GM23248 (cell line): ENCODE measurements around the gene BCL11B. TPM values are rescaled to one million over a fixed set of nuclear protein-coding genes. Genes with fewer than 3 reads are reported as not detected.

Experiments used
- DNase-seq: peaks from one replicate; pipeline ENCODE4 v3.0.0-alpha.2; 2015
- H2AFZ ChIP-seq: fragments of 200-600 bp; sonication (generic); 2 replicates; pipeline ENCODE4 v1.6.1; 2016; ENCODE audit warnings: antibody characterized with exemption
- H3F3A ChIP-seq: fragments of 200-600 bp; sonication (generic); 2 replicates; pipeline ENCODE4 v1.6.1; 2016; ENCODE audit warnings: mild to moderate bottlenecking, antibody characterized with exemption, mixed run types; ENCODE audit not compliant: insufficient read depth
- H3K27ac ChIP-seq: fragments of 200-600 bp; sonication (generic); 2 replicates; pipeline ENCODE4 v1.5.1; 2016; ENCODE audit warnings: mild to moderate bottlenecking
- H3K27me3 ChIP-seq: fragments of 200-600 bp; sonication (generic); replicated peaks from 2 replicates; pipeline ENCODE4 v1.6.1; 2016; ENCODE audit warnings: mild to moderate bottlenecking; ENCODE audit not compliant: insufficient read depth
- H3K36me3 ChIP-seq: fragments of 200-600 bp; sonication (generic); 2 replicates; pipeline ENCODE4 v1.6.1; 2016; ENCODE audit warnings: low read depth, mild to moderate bottlenecking
- H3K4me1 ChIP-seq: fragments of 200-600 bp; sonication (generic); 2 replicates; pipeline ENCODE4 v1.6.1; 2016; ENCODE audit warnings: mild to moderate bottlenecking; ENCODE audit not compliant: insufficient read depth
- H3K4me2 ChIP-seq: fragments of 200-600 bp; sonication (generic); one replicate; pipeline ENCODE4 v1.6.1; 2016; ENCODE audit warnings: mild to moderate bottlenecking; ENCODE audit not compliant: unreplicated experiment
- H3K4me3 ChIP-seq: fragments of 200-600 bp; sonication (generic); 2 replicates; pipeline ENCODE4 v1.5.1; 2016; ENCODE audit warnings: mild to moderate bottlenecking
- H3K79me2 ChIP-seq: fragments of 200-600 bp; sonication (generic); 2 replicates; pipeline ENCODE4 v1.6.1; 2016; ENCODE audit warnings: mild to moderate bottlenecking; ENCODE audit not compliant: insufficient read depth
- H3K9ac ChIP-seq: fragments of 200-600 bp; sonication (generic); 2 replicates; pipeline ENCODE4 v1.6.1; 2016; ENCODE audit warnings: mild to moderate bottlenecking
- H3K9me2 ChIP-seq: fragments of 200-600 bp; sonication (generic); 2 replicates; pipeline ENCODE4 v1.6.1; 2016; ENCODE audit warnings: mixed run types, mild to moderate bottlenecking, moderate library complexity; ENCODE audit not compliant: insufficient read depth
- H3K9me3 ChIP-seq: fragments of 200-600 bp; sonication (generic); one replicate; pipeline ENCODE4 v1.6.1; 2017; ENCODE audit warnings: low read depth
- H4K20me1 ChIP-seq: fragments of 200-600 bp; sonication (generic); 2 replicates; pipeline ENCODE4 v1.6.0; 2016; ENCODE audit not compliant: insufficient read depth
- EZH2 ChIP-seq: fragments of 200-600 bp; sonication (generic); IDR thresholded peaks from 2 replicates; pipeline ENCODE4 v1.6.1; 2018; ENCODE audit warnings: antibody characterized with exemption, mild to moderate bottlenecking; ENCODE audit not compliant: insufficient read depth, poor library complexity, severe bottlenecking
- EZH2phosphoT487 ChIP-seq: fragments of 200-600 bp; sonication (generic); IDR thresholded peaks from 2 replicates; pipeline ENCODE4 v1.6.1; 2018; ENCODE audit warnings: antibody characterized with exemption, moderate library complexity, mild to moderate bottlenecking, low read depth; ENCODE audit not compliant: insufficient read depth
- WGBS, 2 experiments: methylation state at CpG; one replicate each; pipeline ENCODE4 v1.1.6; 2015 to 2017; ENCODE audit warnings: low lambda C conversion rate in 2 of 2, low coverage in 1 of 2; ENCODE audit errors: missing lambda C conversion rate in 2 of 2; 5-methylcytosine and 5-hydroxymethylcytosine counted together
- in situ Hi-C: fragments of 300-500 bp; cut with MboI; formaldehyde crosslinking; loops from 2 replicates; pipeline ENCODE4 v1.15.0; 2020
- polyA plus RNA-seq: library from polyadenylated mRNA; unstranded; fragments of >200 nt; fragmentation: Nextera tagmentation; extraction: Ambion mirVana; gene quantifications from 2 replicates; pipeline ENCODE4 v1.2.1, GENCODE V29; 2016
- total RNA-seq: library from RNA; depleted of rRNA; stranded (reverse); fragments of >200 nt; shearing (Covaris generic); gene quantifications from 2 replicates; pipeline ENCODE4 v1.2.3, GENCODE V29; 2014

Gene BCL11B
- total and polyA plus RNA-seq, 2 experiments from 2014 or later, result not detected

DNA sequence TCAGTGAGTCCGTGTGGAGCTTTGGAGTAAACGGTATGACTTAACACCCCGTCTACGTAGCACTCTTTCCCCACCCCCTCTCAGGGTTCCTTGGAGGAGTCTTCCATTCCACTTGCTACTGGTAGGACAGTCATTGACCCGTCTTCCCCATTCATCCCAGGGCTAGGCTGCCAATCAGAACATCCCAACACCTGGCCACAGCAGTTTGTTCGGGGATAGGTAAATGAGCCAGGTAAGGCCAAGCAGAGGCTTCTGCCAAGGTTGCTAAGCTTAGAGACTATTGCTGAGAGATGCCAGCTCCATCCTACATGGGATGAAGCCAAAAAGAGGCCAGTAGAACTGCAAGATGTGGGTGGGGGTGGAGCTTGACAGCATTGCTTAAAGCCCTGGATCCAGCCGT is 130.8 kb downstream of the BCL11B start:
- H3K9me2 ChIP-seq, result no peaks in the 10 kb centered on the region
- 58% methylated on average over 7 of the region's 7 CpGs for WGBS, 2 experiments
- H3K4me2 ChIP-seq, result no peak overlapping the region
- H3K79me2 ChIP-seq, result no peaks in the 10 kb centered on the region
- H4K20me1 ChIP-seq, result no peaks in the 10 kb centered on the region
- H3K9me3 ChIP-seq, result no peaks in the 10 kb centered on the region
- TF ChIP-seq EZH2phosphoT487 (no peak), EZH2 (no peak)
- H3K27me3 ChIP-seq, result no peaks in the 10 kb centered on the region
- no peaks in the 10 kb centered on the region for H3K4me1 ChIP-seq
- in situ Hi-C loops, result no loop called here
- H3K36me3 ChIP-seq, result no peaks in the 10 kb centered on the region
- H3K9ac ChIP-seq, result no peak overlapping the region
- no peaks in the 10 kb centered on the region for H3F3A ChIP-seq
- H3K4me3 ChIP-seq, result no peak overlapping the region
- H3K27ac ChIP-seq, result no peak overlapping the region
- no peak for DNase-seq
- H2AFZ ChIP-seq, result no peak overlapping the region

DNA sequence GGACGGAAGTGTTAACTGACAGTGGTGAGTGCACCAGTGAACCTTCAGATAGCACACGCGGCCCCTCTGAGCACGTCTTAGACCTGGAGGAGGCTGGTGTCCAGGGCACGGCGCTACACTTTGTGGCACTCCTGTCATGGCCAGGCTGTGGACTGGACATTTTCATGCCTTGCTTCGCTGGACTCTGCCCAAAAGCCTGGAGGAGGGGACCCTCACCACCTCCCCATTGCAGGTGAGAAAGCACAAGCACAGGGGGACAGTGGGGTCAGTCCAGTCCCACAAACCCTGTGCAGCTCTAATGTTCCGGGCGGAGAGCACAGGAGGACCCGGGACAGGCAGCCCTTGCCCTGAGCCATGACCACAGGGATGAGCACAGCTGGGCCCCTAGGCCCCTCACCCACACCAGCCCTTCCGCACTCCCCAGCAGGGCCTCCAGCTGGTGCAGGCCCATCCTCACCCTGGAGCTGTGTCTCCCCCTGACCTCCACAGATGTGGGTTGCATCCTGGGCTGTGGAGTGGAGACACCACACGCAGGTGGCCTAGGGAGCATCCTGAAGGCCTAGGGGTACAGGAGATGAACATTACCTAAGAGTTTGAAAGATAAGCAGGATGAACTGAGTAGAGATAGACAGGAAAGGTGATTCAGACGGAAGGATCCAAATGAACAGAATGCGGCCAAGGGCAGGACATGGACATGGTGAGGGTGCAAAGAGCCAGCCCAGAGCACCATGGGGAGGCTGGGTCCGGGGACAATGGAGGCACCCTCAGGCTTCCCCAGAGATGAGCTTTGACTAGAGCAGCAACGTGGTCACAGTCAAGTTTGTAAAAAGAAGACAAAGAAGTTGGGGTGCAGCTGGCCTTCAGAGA is 132.8 kb downstream of the BCL11B start:
- in situ Hi-C loops, result no loop called here
- WGBS, 2 experiments, result 62 to 70% methylated on average over 16 of the region's 16 CpGs
- no peak for DNase-seq
- H3K79me2 ChIP-seq, result no peaks in the 10 kb centered on the region
- no peaks in the 10 kb centered on the region for H3K27me3 ChIP-seq
- H2AFZ ChIP-seq, result no peak overlapping the region
- H3K9me3 ChIP-seq, result no peaks in the 10 kb centered on the region
- H3K9me2 ChIP-seq, result no peaks in the 10 kb centered on the region
- no peaks in the 10 kb centered on the region for H3K36me3 ChIP-seq
- H3K9ac ChIP-seq, result no peak overlapping the region
- H3K4me2 ChIP-seq, result no peak overlapping the region
- H3K4me3 ChIP-seq, result no peak overlapping the region
- no peaks in the 10 kb centered on the region for H3F3A ChIP-seq
- H3K4me1 ChIP-seq, result no peaks in the 10 kb centered on the region
- no peak overlapping the region for H3K27ac ChIP-seq
- no peaks in the 10 kb centered on the region for H4K20me1 ChIP-seq
- no peak for TF ChIP-seq EZH2phosphoT487
- no peak for TF ChIP-seq EZH2

DNA sequence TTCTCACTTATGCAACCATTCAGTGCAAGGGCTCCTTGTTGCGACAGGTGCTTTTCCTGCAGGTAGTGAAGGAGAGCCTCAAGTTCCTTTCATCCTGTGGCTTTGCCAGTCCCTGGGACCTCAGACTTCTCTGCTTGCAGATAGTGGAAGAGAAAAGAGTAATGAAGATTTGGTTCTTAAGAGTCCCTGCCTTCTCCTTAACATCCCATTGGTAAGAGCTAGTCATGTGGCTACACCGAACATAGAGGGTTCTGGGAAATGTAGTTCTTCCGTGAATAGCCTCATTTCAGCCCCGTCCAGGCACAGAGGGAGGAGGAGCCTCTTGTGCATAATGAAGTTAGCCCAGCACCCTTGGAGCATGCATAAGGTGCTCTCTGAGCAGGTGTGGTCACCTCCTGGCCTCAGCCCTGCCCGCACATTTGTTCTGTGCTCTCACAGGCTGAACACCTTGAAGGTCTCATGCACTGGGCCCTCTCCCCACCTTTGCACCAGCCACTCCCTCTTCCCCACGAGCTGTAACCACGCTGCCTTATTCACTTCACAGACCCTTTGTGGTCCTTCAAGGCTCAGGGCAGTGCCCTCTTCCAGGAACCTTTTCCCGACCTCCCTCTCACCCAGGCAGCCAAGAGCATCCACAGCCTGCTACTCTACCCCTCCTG is 134.0 kb downstream of the BCL11B start:
- H3K9me3 ChIP-seq, result no peaks in the 10 kb centered on the region
- no peak for DNase-seq
- H3K4me2 ChIP-seq, result no peak overlapping the region
- no peak for TF ChIP-seq EZH2
- TF ChIP-seq EZH2phosphoT487, result no peak
- no peaks in the 10 kb centered on the region for H3K36me3 ChIP-seq
- WGBS, 2 experiments, result 60 to 61% methylated on average over 8 of the region's 8 CpGs
- no peaks in the 10 kb centered on the region for H4K20me1 ChIP-seq
- H3K27ac ChIP-seq, result no peak overlapping the region
- H3K27me3 ChIP-seq, result no peaks in the 10 kb centered on the region
- H3K79me2 ChIP-seq, result no peaks in the 10 kb centered on the region
- H3F3A ChIP-seq, result no peaks in the 10 kb centered on the region
- H3K4me3 ChIP-seq, result no peak overlapping the region
- no peaks in the 10 kb centered on the region for H3K4me1 ChIP-seq
- no peak overlapping the region for H2AFZ ChIP-seq
- no peak overlapping the region for H3K9ac ChIP-seq
- H3K9me2 ChIP-seq, result no peaks in the 10 kb centered on the region
- in situ Hi-C loops, result no loop called here

DNA sequence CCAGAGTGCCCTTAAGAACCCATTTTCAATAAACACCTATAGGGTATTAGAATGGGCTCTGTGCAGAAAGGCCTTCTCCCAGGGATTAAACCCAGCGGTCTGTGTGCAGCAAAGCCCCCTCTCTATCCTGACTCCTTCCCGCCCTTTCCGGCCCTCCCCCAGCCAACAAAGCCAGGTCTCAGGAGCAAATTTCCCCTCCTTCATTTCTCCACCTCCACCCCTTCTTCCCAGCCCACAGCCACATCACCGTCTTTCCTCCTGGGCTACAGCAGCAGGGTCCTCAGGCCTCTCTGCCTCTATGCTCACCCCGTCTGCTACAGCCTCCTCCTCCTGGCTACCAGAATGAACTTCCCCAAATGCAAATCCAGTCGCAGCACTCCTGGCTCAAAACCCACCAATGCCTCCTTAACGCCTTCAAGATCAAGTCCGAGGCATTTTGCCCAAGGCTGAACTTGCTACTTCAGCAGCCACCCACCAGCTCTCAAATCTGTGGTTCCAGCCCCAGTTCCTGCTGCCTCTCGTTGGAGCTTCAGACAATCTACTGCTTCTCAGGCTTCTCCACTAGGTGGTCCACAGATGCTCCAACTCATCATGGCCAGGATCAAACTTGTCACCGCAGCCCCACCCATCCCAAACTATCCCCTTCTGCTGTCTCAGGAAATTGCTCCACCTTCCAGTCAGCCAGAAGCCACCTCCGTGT is 134.8 kb downstream of the BCL11B start:
- no peak overlapping the region for H2AFZ ChIP-seq
- TF ChIP-seq EZH2phosphoT487, result no peak
- no peak for TF ChIP-seq EZH2
- H3F3A ChIP-seq, result no peaks in the 10 kb centered on the region
- in situ Hi-C loops, result no loop called here
- no peaks in the 10 kb centered on the region for H3K36me3 ChIP-seq
- no peak overlapping the region for H3K4me3 ChIP-seq
- no peaks in the 10 kb centered on the region for H3K4me1 ChIP-seq
- H4K20me1 ChIP-seq, result no peaks in the 10 kb centered on the region
- no peaks in the 10 kb centered on the region for H3K79me2 ChIP-seq
- no peaks in the 10 kb centered on the region for H3K9me3 ChIP-seq
- no peak overlapping the region for H3K4me2 ChIP-seq
- no peak for DNase-seq
- H3K9ac ChIP-seq, result no peak overlapping the region
- H3K9me2 ChIP-seq, result no peaks in the 10 kb centered on the region
- H3K27ac ChIP-seq, result no peak overlapping the region
- WGBS, 2 experiments, result 31 to 33% methylated on average over 10 to 11 of the region's 11 CpGs
- no peaks in the 10 kb centered on the region for H3K27me3 ChIP-seq
